ENCODE results near the gene LHB.
"Not testable (repeated sequence)": the region's sequence is repeated elsewhere in the genome, so short reads cannot be mapped to it uniquely, and the experiment has no call there.

LHB gene

GRCh38 chr19:49038557-49039276, 21.8 kb upstream of the LHB start:
- DNase-seq (ENCODE audit: low read depth in 2 of 2), result not testable (repeated sequence)

- not testable (repeated sequence) for DNase-seq (ENCODE audit: low read depth in 2 of 2)
These were observed 21.2 kb upstream of the LHB start for GRCh38 chr19:49038111-49038510.

GRCh38 chr19:49036815-49037214, 19.9 kb upstream of the LHB start, which contains the start of gene CGB1:
TSS of gene CGB1 (minus strand) at chr19:49036895. CDS start at chr19:49036711, 184 bp downstream.
- DNase-seq (ENCODE audit: low read depth in 2 of 2), result peak; percentile 59 to 60

DNA sequence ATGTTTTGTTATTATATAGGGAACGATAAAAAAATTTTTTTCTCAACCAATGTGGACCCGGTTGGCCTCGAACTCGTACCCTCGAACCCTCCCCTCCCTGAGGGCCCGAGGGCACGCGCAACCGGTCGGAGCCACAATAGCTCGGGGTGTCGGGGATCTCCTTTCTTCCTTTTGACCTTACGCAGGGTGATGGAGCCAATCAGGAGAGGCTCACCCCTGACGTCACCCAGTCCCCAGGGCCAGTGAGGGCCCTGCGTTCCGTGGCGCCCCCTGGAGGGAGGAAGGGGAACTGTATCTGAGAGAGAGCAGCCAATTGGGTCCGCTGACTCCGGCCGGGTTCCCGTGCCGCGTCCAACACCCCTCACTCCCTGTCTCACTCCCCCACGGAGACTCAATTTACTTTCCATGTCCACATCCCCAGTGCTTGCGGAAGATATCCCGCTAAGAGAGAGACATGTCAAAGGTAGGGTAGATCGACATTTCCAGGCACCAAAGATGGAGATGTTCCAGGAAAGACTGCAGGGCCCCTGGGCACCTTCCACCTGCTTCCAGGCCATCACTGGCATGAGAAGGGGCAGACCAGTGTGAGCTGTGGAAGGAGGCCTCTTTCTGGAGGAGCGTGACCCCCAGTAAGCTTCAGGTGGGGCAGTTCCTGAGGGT, 14.9 kb upstream of the LHB start, which contains the start of gene CGB2:
Gene CGB2, plus strand, starts transcription at position 249 of the 660 bp plus-strand sequence. Its CDS starts 206 bp downstream, at position 455.
- DNase-seq (ENCODE audit: low read depth in 2 of 2), result peak; percentile 65 to 81

GRCh38 chr19:49030323-49030722, 13.4 kb upstream of the LHB start:
- DNase-seq (ENCODE audit: low read depth in 2 of 2), result not testable (repeated sequence)

DNA sequence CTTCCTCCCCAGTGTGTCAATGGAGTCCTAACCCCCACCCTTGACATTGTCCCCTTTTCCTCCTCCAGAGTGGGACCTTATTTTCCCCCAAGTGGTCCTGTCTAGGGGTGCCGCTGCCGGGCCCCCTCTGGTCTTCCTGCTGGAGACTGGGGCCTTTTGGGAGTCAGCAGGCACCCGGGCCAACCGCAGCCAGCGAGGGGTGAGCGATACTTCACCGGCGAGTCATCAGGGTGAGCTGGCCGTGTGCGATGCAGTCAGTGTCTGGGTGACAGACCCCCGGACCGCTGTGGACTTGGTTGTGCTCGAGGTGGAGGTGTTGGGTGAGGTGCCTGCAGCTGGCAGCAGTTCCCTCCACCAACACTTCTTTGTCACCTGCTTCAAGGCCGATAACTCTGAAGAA, 12.9 kb upstream of the LHB start:
- not testable (repeated sequence) for DNase-seq (ENCODE audit: low read depth in 2 of 2)

DNA sequence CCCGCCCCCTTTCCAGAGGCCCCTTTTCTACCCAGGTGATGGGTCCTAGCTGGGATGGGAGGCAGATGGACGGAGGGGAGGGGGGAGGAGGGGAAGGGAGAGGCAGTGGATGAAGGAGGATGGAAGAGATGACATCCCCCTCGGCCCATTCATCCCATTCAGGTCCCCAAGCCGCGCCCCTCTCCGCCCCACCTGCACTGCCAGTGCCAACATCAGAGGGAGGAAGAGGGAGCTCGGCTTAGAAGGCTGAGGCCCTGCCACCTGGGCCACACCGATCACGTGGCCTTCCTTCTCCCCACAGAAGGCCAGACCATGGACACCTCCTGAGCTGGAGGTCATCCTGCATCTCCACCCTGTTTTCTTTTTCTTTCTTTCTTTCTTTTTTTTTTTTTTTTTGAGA, 11.8 kb upstream of the LHB start:
- DNase-seq (ENCODE audit: low read depth in 2 of 2), result not testable (repeated sequence)

DNA sequence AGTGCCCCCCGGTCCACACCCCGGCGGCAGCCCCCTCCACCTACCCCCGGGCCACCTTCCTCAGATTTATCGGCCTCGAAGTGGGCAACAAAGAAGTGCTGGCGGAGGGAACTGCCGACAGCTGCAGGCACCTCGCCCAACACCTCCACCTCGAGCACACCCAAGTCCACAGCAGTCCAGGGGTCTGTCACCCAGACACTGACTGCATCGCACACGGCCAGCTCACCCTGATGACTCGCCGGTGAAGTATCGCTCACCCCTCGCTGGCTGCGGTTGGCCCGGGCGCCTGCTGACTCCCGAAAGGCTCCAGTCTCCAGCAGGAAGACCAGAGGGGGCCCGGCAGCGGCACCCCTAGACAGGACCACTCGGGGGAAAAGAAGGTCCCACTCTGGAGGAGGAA, 8.7 kb upstream of the LHB start:
- not testable (repeated sequence) for DNase-seq (ENCODE audit: low read depth in 2 of 2)

DNA sequence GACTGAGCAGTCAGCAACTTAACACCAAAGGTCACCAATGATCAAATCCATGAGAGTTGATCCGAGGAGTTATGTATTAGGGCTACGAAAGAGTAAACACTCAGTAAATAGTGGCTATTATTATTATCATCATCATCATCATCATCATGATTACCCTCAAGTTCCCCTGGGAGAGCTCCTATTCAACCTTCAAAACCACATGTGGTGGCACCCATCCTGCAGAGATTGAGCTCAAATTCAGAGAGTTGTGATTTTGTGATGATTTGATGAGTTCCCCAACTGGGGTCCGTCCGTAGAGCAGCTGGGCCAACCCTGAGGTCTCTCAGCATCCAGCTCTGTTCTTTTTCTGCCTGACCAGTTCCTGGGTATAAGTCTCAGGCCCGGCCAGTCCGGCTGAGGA, 8.2 kb upstream of the LHB start:
- not testable (repeated sequence) for DNase-seq (ENCODE audit: low read depth in 2 of 2)

DNA sequence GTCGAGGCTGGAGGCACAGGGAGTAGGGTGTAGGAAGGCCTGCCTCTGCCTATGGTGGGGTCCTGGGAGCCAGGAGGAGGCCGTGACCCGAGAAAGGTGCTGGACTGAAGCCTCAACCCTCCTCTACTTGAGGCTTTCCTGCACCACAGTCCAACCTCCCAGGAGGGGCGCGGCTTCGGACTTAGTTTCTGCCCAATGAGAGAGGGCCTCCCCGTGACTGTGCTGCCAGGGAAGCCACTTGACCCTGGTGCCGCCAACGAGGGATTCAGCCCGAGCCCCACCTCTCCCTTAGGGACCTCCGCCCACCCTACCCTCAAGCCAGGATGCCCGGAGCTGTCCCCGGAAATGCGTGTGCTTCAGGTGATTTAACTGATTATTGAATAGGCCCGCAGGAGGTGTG, 7.3 kb upstream of the LHB start, which contains the start of gene CGB3:
Gene CGB3, minus strand, starts transcription at position 101 of the 400 bp plus-strand sequence. CDS start 362 bp downstream, outside the sequence.
- not testable (repeated sequence) for DNase-seq (ENCODE audit: low read depth in 2 of 2)

DNA sequence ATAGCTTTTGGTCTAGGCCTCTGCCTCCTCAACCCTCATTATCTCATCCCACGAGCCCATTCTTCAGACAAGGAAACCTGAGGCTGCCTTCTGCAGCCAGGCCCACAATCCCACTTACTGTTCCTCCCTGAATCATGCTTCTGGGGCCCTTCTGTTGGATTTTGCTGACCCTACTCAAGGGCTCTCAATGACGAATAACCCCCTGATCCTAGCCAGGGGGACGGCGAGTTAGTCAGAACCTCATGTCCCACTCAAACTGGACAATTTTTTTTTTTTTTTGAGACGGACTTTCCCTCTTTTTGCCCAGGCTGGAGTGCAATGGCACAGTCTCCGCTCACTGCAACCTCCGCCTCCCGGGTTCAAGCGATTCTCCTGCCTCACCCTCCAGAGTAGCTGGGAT, 5.2 kb upstream of the LHB start:
- no peak for DNase-seq (ENCODE audit: low read depth in 2 of 2)

DNA sequence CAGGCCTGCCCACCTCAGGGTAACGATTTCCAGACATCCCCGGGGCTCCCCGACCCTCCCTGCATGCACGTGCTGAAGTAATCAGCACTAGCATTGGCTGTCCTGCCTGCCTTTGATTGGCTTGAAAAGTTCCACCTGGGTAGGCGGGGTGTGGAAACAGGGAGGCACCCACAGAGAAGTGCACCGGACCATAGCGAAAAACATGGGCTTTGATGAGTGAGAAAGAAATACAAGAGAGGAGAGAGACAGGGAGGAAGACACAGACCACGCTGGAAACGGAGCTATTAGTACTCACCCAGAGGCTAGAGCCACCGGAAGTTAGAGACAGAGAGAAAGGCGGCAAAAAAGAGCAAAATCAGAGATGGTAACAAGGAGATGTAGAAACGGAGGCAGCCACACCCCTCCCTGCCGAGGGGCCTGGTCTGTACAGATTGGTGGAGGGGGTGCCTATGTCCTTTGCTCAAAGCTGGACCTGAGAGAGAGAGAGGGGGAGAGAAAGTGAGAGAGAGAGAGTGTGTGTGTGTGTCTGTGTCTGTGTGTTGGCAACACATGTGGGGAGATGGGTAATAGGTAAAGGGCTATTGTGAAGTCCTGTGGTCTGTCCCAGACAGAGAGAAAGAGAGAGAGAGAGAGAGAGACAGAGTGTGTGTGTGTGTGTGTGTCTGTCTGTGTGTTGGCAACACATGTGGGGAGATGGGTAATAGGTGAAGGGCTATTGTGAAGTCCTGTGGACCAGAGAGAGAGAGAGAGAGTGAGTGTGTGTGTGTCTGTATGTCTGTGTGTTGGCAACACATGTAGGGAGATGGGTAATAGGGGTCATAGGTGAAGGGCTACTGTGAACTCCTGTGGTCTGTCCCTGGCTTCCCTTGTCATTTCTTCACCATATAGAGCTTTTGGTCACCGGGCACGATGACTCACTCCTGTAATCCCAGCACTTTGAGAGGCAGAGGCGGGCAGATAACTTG, 4.3 kb upstream of the LHB start:
- no peak for DNase-seq (ENCODE audit: low read depth in 2 of 2)

- no peak for DNase-seq (ENCODE audit: low read depth in 2 of 2)
These were observed 3.5 kb upstream of the LHB start for GRCh38 chr19:49020342-49020741.

DNA sequence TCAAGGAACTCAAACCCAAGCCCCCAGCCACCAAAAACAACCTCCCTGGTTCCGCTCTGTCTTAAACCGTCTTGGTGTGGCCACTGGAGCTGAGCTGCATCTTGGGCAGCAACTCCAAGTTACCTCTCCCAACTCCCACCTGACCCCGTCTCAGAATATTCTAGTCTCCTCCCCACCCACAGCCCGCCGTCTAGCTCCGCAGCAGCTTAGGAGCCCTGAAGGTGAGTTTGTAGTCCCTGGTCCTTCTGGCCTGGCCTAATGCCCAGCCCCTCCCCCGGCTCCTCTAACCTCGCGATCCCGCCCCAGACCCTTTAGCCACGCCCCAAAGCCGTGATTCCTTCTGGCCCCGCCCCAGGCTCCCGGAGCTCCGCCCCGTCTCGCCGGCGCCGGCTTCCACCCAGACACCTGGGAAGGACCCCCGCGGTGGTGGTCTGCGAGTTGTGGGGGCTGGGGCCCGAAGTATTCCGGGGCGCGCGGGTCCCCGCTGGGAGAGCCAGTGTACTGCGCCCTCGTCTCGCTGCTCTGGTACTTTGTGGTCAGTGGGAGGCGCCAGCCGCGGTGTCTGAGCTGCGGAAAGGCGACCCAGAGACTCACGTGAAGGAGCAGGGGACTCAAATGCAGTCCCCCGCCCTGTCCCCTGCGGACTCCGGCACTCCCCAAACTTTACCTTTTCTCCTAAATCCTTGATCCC, 2.5 kb upstream of the LHB start:
- peak; percentile 43 to 63 for DNase-seq (ENCODE audit: low read depth in 2 of 2)

- DNase-seq (ENCODE audit: low read depth in 2 of 2), result not testable (repeated sequence)
These were observed 1.7 kb upstream of the LHB start for GRCh38 chr19:49018388-49019241.

DNA sequence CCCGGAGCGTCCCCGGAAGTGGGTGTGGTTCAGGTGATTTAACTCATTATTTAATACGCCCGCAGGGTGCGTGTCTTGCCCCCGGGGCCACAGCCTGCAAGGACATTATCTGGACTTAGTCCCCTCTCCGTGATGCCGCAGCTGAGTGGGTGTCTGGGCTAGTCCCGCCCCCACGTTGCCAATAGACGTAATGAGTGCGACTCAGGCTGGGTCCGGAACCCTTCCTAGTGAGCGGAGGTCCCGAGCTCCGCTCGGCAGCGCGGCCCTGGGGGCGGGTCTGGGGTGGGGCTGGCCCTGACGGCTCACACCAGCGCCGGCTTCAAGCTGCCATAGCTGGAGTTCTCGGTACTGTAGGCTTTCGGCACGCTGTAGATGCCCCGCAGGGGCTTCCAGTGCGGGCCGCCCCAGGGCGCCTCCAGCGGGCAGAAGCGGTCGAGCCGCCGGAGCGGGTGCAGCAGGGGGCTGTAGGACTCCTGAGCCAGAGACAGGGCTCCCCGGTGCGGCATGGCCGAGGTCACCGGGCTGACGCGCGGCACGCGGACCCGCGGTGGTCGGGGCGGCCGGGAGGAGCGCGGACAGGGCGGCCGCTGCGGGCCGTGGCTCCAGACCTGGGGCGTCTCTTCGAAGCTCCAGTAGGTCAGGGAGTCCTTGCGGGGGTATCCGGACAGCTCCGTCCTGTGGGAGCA, 918 bp upstream of the LHB start:
- peak; percentile 46 to 50 for DNase-seq (ENCODE audit: low read depth in 2 of 2)

- DNase-seq (ENCODE audit: low read depth in 2 of 2), result no peak
These were observed 638 bp downstream of the LHB start for GRCh38 chr19:49016067-49016839.

GRCh38 chr19:49014870-49015255, 2.0 kb downstream of the LHB start:
- no peak for DNase-seq (ENCODE audit: low read depth in 2 of 2)

Data from stimulated activated CD8-positive, alpha-beta memory T cell treated with anti-CD3 and anti-CD28 coated beads, Interleukin-2, amount 100 ng/mL, for 48 hours (primary cell).